GM13977 (cell line): ENCODE results near the gene GPR68.

Experiments
- DNase-seq: peaks from one replicate; pipeline ENCODE4 v3.0.0; 2012; ENCODE audit warnings: low spot score
- in situ Hi-C: fragments of 300-500 bp; cut with MboI; formaldehyde crosslinking; loops from one replicate; pipeline ENCODE4 v1.12.0; 2022; ENCODE audit warnings: low sequenced_read_pairs, low pct_unique_long_range_greater_than_20kb, mixed read lengths, inconsistent platforms; ENCODE audit not compliant: unreplicated experiment
- TF ChIP-seq, protein P1 (sequence below): IDR thresholded peaks from 2 replicates; pipeline ENCODE4 v1.5.1; 2012; ENCODE audit warnings: mild to moderate bottlenecking, control low read depth; ENCODE audit not compliant: insufficient read depth; ENCODE audit errors: extremely low read depth, missing control alignments

The GPR68 gene

DNA sequence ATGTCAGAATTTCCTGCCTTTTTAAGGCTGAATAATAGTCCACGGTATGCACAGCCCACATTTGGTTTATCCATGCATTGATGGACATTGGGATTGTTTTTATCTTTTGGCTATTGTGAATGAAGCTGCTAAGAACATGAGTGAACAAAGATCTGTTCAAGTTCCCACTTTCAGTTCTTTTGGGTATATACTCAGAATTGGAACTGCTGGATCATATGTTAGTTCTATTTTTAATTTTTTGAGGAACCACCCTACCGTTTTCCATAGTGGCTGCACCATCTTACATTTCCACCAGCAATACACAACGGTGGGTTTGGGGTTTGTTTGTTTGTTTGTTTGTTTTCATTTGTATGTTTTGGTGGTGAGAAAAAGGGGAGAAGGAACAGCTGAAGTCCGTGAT is 6.4 kb downstream of the GPR68 start:
- in situ Hi-C loops: no loop called here
- DNase-seq: no peak
- TF ChIP-seq, protein P1, sequence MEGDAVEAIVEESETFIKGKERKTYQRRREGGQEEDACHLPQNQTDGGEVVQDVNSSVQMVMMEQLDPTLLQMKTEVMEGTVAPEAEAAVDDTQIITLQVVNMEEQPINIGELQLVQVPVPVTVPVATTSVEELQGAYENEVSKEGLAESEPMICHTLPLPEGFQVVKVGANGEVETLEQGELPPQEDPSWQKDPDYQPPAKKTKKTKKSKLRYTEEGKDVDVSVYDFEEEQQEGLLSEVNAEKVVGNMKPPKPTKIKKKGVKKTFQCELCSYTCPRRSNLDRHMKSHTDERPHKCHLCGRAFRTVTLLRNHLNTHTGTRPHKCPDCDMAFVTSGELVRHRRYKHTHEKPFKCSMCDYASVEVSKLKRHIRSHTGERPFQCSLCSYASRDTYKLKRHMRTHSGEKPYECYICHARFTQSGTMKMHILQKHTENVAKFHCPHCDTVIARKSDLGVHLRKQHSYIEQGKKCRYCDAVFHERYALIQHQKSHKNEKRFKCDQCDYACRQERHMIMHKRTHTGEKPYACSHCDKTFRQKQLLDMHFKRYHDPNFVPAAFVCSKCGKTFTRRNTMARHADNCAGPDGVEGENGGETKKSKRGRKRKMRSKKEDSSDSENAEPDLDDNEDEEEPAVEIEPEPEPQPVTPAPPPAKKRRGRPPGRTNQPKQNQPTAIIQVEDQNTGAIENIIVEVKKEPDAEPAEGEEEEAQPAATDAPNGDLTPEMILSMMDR: no peak

GRCh38 chr14:91237219-91237618 is 7.3 kb downstream of the GPR68 start:
- DNase-seq: no peak
- TF ChIP-seq, protein P1: no peak

GRCh38 chr14:91235841-91236240 is 8.7 kb downstream of the GPR68 start:
- in situ Hi-C loops: no loop called here
- TF ChIP-seq, protein P1: no peak
- no peak for DNase-seq

More at GRCh38 chr14:91237219-91237618, 7.3 kb downstream of the GPR68 start:
- in situ Hi-C loops: no loop called here

- no peak for DNase-seq
- TF ChIP-seq, protein P1: no peak
- in situ Hi-C loops: no loop called here
These were observed 9.8 kb downstream of the GPR68 start for GRCh38 chr14:91234791-91235114.

GRCh38 chr14:91233936-91234790 is 10.3 kb downstream of the GPR68 start:
- TF ChIP-seq, protein P1: no peak
- in situ Hi-C loops: no loop called here
- DNase-seq: no peak

DNA sequence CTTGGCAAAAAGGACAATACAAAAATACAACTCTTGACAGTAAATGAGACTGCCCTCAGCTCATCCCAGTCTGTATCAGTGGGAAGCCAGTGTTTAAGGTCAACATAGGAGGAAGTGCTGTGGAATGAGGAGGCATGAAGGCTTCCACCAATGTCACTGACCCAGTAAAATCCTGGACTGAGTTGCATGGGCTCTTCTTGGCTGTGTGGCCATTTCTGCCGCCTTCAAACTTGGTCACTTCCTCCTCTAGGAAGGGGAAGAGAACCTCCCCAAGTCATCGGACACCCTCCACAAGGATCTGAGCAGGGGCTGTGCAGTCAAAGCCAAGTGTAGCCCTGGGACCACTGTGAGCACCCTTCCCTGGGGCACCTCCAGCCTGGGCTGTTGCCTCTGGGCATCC is 11.9 kb downstream of the GPR68 start:
- TF ChIP-seq, protein P1: no peak
- DNase-seq: no peak
- in situ Hi-C loops: no loop called here
